Activated naive CD8-positive, alpha-beta T cell treated with anti-CD3 and anti-CD28 coated beads for 36 hours (primary cell): Measurements from ENCODE around the gene WWC1. TPM values are rescaled to one million over a fixed set of nuclear protein-coding genes. Genes with fewer than 3 reads are reported as not detected.

ENCODE experiments used
- DNase-seq: peaks from one replicate; pipeline ENCODE4 v3.0.0; 2021
- H3K27ac Mint-ChIP-seq: one replicate; pipeline ENCODE4 v1.8.0; 2022; ENCODE audit warnings: mild to moderate bottlenecking, moderate library complexity, mixed read lengths
- H3K27me3 Mint-ChIP-seq: one replicate; pipeline ENCODE4 v1.8.0; 2022; ENCODE audit warnings: mild to moderate bottlenecking, mixed read lengths
- H3K36me3 Mint-ChIP-seq: one replicate; pipeline ENCODE4 v1.8.0; 2021; ENCODE audit warnings: mild to moderate bottlenecking, mixed read lengths
- H3K4me1 Mint-ChIP-seq: one replicate; pipeline ENCODE4 v1.8.0; 2021; ENCODE audit warnings: mixed read lengths
- H3K4me3 Mint-ChIP-seq: one replicate; pipeline ENCODE4 v1.8.0; 2022; ENCODE audit warnings: mild to moderate bottlenecking, moderate library complexity, mixed read lengths
- H3K9me3 Mint-ChIP-seq: one replicate; pipeline ENCODE4 v1.8.0; 2022; ENCODE audit warnings: mixed read lengths
- total RNA-seq, 2 experiments: library from RNA; stranded (reverse); gene quantifications; one replicate each; pipeline ENCODE4 v1.2.3, GENCODE V29; 2021

WWC1 gene
- total RNA-seq, 2 experiments from 2014 or later = 1.5 to 2.5 TPM

DNA sequence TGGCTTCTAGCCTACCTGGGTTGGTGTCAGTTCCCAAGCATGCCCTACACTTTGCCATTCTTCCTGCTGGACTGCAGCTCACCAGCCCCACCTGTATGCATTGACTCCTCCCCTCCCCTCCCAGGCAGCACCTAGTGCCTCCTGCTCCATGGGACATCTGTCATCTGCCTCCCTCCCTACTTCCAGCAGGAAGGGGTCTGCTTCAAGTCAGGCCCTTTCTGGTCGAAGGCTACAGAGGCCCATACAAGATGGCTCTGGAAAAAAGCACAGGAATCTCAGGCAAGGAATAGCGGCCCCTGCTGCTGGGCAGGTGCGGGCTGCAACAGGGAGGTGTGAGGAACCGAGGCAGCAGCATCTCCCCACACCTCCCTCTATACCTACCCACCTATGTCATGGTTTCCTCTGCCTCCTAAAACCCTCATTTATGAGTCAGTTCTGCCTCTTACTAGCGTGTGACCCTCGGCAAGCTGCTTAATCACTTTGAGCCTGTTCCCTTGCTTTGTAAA lies 19.7 kb downstream of the WWC1 start:
- Mint-ChIP-seq H3K9me3 (no peaks in the 10 kb centered on the region), H3K4me3 (no peak overlapping the region), H3K27me3 (peaks cover 4% of the 10 kb centered on the region), H3K4me1 (no peaks in the 10 kb centered on the region), H3K36me3 (no peaks in the 10 kb centered on the region), H3K27ac (no peak overlapping the region)
- DNase-seq = no peak

DNA sequence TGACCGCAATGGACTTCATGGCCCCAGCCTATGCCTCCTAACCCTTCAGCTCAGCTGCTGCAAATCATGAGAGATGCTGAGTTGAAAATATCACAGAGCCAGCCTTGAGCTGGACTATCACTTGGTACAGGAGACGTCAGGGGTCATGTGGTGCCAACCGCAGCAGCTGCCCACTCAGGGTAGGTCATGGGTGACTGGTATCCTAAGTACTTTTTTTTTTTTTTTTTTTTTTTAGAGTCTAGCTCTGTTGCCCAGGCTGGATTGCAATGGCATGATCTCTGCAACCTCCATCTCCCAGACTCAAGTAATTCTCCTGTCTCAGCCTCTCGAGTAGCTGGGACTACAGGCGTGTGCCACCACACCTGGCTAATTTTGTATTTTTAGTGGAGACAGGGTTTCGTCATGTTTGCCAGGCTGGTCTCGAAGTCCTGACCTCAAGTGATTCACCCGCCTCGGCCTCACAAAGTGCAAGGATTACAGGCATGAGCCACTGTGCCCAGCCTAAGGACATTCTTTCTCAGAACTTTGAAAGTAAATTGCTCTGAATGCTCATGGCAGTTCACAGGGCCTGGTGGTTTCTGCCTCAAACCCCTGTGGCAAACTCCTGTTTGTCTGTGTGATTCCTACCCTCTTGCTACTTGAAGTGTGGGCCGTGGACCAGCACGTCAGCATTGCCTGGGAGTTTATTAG lies 21.3 kb downstream of the WWC1 start:
- no peak overlapping the region for H3K4me3 Mint-ChIP-seq
- H3K36me3 Mint-ChIP-seq = no peaks in the 10 kb centered on the region
- H3K27me3 Mint-ChIP-seq = peaks cover 4% of the 10 kb centered on the region
- H3K9me3 Mint-ChIP-seq = no peaks in the 10 kb centered on the region
- no peak for DNase-seq
- H3K4me1 Mint-ChIP-seq = no peaks in the 10 kb centered on the region
- no peak overlapping the region for H3K27ac Mint-ChIP-seq

GRCh38 chr5:168313596-168314204 lies 22.3 kb downstream of the WWC1 start:
- no peaks in the 10 kb centered on the region for H3K4me1 Mint-ChIP-seq
- H3K4me3 Mint-ChIP-seq = no peak overlapping the region
- no peaks in the 10 kb centered on the region for H3K9me3 Mint-ChIP-seq
- H3K36me3 Mint-ChIP-seq = no peaks in the 10 kb centered on the region
- H3K27ac Mint-ChIP-seq = no peak overlapping the region
- no peak for DNase-seq
- no peaks in the 10 kb centered on the region for H3K27me3 Mint-ChIP-seq

DNA sequence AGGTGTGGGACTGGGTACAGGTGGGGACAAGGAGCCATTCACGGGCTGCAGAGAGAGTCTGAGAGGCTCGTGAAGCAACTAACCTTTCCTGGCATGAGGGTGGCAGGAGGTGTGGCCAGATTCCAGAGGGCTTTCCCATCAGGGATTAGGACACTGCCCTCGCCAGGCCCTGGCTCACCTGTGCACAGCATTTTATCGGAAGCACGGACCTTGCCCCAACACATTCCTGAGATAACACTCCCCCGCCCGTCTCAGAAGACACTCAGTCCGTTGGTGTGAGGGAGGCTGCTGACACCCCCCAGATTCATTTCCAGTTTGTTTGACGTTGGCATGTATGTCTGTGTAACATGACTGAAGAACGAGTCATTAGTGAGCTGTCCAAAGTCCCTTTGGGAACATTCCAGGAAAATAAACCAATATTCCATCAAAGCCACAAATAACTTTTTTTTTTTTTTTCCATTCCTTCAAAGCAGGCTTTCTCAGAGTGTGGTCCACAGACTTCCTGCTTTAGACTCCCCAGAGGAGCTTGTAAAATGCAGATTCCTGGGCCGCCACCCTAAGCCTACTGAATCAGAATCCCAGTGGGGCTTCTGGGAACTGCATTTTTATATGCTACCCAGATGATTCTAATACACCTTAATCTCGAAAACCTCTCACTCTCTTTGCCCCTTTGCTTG lies 23.4 kb downstream of the WWC1 start:
- H3K4me1 Mint-ChIP-seq = no peaks in the 10 kb centered on the region
- H3K27me3 Mint-ChIP-seq = peaks cover 3% of the 10 kb centered on the region
- H3K9me3 Mint-ChIP-seq = no peaks in the 10 kb centered on the region

GRCh38 chr5:168315416-168316138 lies 24.1 kb downstream of the WWC1 start:
- Mint-ChIP-seq H3K4me1 (no peaks in the 10 kb centered on the region), H3K36me3 (no peaks in the 10 kb centered on the region), H3K4me3 (no peak overlapping the region), H3K27ac (no peak overlapping the region), H3K9me3 (no peaks in the 10 kb centered on the region), H3K27me3 (peaks cover 3% of the 10 kb centered on the region)
- DNase-seq = no peak

More for the DNA sequence above, 23.4 kb downstream of the WWC1 start:
- DNase-seq = no peak
- no peak overlapping the region for H3K27ac Mint-ChIP-seq
- no peak overlapping the region for H3K4me3 Mint-ChIP-seq
- no peaks in the 10 kb centered on the region for H3K36me3 Mint-ChIP-seq

DNA sequence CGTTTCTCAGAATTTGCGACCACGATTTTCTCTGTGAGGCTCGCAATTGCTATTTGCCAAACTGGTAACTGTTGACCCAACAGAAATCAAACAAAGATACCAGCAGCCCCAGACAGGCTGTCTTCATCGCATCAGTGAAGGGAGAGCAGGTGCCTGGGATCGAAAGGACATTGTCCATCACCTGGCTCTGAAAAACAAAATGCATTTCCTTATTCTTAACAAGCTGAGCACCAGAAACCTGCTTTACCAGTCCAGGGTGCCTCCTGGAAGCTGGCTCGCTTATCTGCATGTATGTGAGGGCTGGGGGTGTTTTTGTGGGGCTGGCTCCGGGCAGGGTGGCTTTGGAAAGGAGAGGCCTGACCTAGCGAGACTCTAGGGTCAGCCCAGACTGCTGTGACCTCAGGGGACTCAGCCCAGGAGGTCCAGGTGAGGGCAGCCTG lies 24.7 kb downstream of the WWC1 start:
- no peak for DNase-seq
- Mint-ChIP-seq H3K4me1 (no peaks in the 10 kb centered on the region), H3K9me3 (no peaks in the 10 kb centered on the region), H3K36me3 (no peaks in the 10 kb centered on the region), H3K27me3 (peaks cover 3% of the 10 kb centered on the region), H3K27ac (no peak overlapping the region), H3K4me3 (no peak overlapping the region)

- Mint-ChIP-seq H3K36me3 (no peaks in the 10 kb centered on the region), H3K9me3 (no peaks in the 10 kb centered on the region), H3K27me3 (peaks cover 3% of the 10 kb centered on the region), H3K4me1 (no peaks in the 10 kb centered on the region), H3K4me3 (no peak overlapping the region), H3K27ac (no peak overlapping the region)
- no peak for DNase-seq
These were observed 25.7 kb downstream of the WWC1 start for GRCh38 chr5:168317096-168317520.

DNA sequence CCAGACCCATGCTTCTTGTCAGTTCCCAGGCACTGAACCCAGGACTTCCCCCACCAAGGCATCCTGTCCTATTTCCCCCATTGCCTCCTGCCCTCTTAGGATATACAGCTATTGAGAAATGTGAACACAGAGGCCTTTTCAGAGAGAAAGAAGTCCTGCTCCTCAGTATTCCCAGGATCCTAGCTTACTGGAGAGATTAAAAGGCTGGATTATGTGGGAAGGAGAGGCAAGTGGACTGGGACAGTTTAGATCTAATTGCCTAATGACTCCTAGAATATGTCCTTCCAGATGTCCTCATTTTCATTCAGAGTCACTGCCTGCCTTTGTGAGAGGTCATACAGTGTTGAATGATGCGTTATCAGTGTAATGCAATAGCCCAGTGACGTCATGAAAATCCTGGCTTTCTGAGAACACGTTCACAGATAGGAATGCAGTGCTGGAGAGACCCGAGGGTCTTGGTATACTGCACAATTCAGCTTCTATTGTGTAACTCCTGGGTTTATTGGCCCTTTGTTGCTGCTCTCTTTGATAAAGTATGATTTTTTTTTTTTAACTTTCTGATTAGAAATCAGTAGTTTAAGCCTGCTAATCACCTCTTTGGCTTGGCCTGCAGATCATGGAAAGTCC lies 26.2 kb downstream of the WWC1 start:
- Mint-ChIP-seq H3K27ac (no peak overlapping the region), H3K9me3 (no peaks in the 10 kb centered on the region), H3K36me3 (no peaks in the 10 kb centered on the region), H3K4me3 (no peak overlapping the region), H3K4me1 (no peaks in the 10 kb centered on the region), H3K27me3 (peaks cover 4% of the 10 kb centered on the region)
- no peak for DNase-seq

DNA sequence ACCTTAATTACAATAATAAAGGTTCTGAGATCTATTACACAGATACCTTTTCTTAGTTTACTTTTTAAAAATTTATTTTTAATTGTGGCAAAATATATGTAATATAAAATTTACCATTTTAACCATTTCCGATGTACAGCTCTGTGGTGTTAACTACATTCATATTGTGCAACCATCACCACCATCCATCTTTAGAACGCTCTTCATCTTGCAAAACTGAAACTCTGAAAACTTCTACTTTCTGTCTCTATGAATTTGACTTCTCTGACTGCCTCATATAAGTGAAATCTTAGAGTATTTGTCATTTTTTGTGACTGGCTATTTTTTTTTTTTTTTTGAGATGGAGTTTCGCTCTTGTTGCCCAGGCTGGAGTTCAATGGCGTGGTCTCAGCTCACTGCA lies 26.8 kb downstream of the WWC1 start:
- DNase-seq = no peak
- peaks cover 9% of the 10 kb centered on the region for H3K27me3 Mint-ChIP-seq
- no peaks in the 10 kb centered on the region for H3K4me1 Mint-ChIP-seq
- H3K27ac Mint-ChIP-seq = no peak overlapping the region
- H3K4me3 Mint-ChIP-seq = no peak overlapping the region
- no peaks in the 10 kb centered on the region for H3K36me3 Mint-ChIP-seq
- no peaks in the 10 kb centered on the region for H3K9me3 Mint-ChIP-seq

DNA sequence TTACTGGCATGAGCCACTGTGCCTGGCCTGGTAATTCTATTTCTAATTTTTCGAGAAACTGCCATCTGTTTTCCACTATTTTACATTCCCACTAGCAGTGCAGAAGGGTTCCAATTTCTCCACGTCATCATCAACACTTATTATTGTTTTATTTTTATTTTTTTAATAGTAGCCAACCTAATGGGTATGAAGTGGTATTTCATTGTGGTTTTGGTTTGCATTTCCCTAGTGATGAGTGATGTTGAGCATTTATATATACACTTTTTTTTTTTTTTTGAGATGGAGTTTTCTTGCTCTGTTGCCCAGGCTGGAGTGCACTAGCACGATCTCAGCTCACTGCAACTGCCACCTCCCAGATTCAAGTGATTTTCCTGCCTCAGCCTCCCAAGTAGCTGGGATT lies 28.3 kb downstream of the WWC1 start:
- no peak overlapping the region for H3K27ac Mint-ChIP-seq
- peaks cover 9% of the 10 kb centered on the region for H3K27me3 Mint-ChIP-seq
- H3K9me3 Mint-ChIP-seq = no peaks in the 10 kb centered on the region
- no peaks in the 10 kb centered on the region for H3K4me1 Mint-ChIP-seq
- no peaks in the 10 kb centered on the region for H3K36me3 Mint-ChIP-seq
- DNase-seq = no peak
- H3K4me3 Mint-ChIP-seq = no peak overlapping the region

GRCh38 chr5:168320805-168321204 lies 29.4 kb downstream of the WWC1 start:
- Mint-ChIP-seq H3K4me1 (no peaks in the 10 kb centered on the region), H3K4me3 (no peak overlapping the region), H3K27me3 (peaks cover 12% of the 10 kb centered on the region), H3K27ac (no peak overlapping the region), H3K36me3 (no peaks in the 10 kb centered on the region), H3K9me3 (no peaks in the 10 kb centered on the region)
- DNase-seq = no peak

DNA sequence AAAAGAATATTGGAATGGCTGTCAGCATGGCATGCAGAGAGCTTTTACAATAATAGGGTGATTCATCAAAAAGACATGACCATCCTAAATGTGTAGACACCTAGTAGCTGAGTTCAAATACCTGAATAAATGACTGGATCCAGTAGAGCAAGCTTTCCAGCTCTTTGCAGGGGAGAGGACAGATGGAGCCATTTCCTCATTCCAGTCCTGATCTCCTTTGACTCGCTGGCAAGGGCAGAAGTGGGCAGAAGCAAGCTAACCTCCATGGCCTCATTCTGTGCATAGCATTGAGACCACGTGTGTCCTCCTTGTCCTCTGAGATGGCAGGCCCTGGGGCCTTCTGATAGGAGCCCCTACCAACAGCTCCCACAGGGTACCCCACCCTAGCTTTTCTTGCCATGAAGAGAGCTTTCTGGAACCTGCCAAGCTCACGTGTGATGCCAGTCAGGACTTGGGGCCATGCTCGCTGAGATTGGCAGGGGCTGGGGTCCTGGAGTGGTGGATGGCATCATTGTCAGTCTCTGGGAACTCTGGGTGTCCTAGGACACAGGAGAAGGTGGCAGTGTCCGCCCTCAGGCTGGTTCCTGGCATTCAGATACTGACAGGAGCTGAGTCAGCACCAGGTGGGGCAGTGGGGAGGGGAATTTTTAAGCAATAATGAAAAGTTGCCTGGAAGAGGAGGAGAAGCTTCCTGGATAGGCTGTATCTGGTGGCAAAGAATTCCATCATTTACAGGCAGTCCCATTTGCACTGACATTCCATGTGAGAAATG lies 33.6 kb downstream of the WWC1 start:
- Mint-ChIP-seq H3K27ac (no peak overlapping the region), H3K27me3 (peaks cover 39% of the 10 kb centered on the region), H3K9me3 (no peaks in the 10 kb centered on the region), H3K4me1 (no peaks in the 10 kb centered on the region), H3K4me3 (no peak overlapping the region), H3K36me3 (no peaks in the 10 kb centered on the region)
- DNase-seq = no peak

DNA sequence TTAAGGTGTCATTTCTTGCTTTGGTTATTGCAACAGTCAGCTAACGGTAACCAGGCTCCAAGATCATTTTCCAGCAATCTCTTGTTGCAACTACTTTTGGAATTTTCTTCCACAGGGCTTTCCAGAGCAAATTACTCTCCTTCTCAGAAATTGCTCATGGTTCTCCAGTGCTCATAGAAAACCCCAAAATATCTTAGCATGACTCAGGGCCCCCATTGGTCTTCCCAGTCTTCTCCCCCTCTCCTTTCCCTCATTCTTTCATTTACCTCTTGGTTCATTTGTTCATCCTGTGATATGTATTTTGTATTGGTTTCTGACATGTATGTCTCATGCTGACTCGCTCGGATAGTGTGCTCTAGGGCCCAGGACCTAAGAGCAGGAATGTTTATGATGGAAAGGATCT lies 35.6 kb downstream of the WWC1 start:
- no peaks in the 10 kb centered on the region for H3K9me3 Mint-ChIP-seq
- no peaks in the 10 kb centered on the region for H3K36me3 Mint-ChIP-seq
- H3K4me3 Mint-ChIP-seq = no peak overlapping the region
- H3K4me1 Mint-ChIP-seq = no peaks in the 10 kb centered on the region
- no peak for DNase-seq
- H3K27ac Mint-ChIP-seq = no peak overlapping the region
- peaks cover 46% of the 10 kb centered on the region for H3K27me3 Mint-ChIP-seq

GRCh38 chr5:168327451-168327850 lies 36.0 kb downstream of the WWC1 start:
- H3K27me3 Mint-ChIP-seq = peaks cover 46% of the 10 kb centered on the region
- no peaks in the 10 kb centered on the region for H3K36me3 Mint-ChIP-seq
- no peaks in the 10 kb centered on the region for H3K4me1 Mint-ChIP-seq
- H3K27ac Mint-ChIP-seq = no peak overlapping the region
- H3K9me3 Mint-ChIP-seq = no peaks in the 10 kb centered on the region
- no peak for DNase-seq
- H3K4me3 Mint-ChIP-seq = no peak overlapping the region
